ENCODE data around the gene MRPS27.

The MRPS27 gene
- total RNA-seq: 74.4 to 121 reads per million in 2 experiments

DNA sequence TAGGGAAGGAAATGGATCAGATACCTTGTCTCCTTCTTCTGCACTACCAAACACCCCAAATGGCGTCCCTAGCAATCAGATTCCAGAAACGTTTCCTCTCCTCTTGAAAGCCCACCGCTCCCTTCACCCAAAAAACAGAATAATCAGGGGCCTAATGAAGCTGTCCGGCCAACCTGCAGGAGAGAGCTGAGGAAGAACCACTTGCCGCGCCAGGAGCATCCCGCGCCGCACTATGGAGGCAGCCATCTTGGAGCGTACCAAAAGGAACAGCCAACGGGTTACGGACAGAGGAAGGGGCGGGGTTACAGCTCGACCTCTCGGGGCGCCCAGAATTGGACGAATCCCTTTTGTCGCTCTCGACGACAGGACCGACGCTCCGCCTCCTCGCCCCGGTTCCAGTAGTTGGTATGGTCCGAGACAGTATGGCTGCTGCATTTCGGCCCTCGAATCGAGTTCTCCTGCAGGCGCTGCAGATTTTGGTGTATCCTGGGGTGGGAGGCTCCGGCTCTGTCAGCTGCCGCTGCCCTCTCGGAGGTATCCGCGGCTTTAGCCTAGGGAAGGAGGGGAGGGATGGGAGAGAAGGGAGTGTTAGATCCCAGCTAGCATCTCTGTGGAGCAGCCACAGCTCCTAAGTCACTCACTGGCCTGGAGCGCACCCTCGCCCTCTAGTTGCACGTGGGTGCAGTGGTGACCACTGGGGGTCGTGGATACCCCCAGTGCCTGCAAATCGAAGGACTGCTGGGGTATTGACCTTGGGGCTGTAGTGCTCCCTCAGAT, at the start of gene MRPS27, which contains the start of gene PTCD2:
Gene MRPS27 (minus strand): TSS at position 265 of the 777 bp plus-strand sequence. CDS start 19 bp downstream, at position 246.
Gene PTCD2 (plus strand): TSS at position 398 of the 777 bp plus-strand sequence. CDS start 10 bp downstream, at position 408.
- DNase-seq (ENCODE audit: low read depth): peak; percentile 92

DNA sequence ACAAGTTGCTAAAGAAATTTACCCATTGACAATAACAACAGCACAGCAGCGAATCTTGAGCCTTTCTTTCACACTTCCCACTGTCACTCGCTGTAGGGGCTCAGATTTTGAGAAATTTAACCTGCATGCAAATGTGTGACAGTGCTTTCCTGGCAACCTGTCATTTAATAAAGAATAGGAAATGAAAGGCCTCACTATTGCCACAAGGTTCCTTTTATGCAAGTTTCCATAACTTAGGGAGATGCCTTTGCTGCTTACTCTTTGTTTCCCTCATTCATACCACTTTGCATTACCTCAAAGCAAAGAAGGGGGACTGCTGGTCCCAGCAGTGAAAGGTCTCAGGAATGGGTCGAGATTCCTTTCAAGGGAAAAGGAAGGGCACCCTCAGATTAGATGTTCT, 49.7 kb upstream of the MRPS27 start:
- DNase-seq (ENCODE audit: low read depth): no peak

DNA sequence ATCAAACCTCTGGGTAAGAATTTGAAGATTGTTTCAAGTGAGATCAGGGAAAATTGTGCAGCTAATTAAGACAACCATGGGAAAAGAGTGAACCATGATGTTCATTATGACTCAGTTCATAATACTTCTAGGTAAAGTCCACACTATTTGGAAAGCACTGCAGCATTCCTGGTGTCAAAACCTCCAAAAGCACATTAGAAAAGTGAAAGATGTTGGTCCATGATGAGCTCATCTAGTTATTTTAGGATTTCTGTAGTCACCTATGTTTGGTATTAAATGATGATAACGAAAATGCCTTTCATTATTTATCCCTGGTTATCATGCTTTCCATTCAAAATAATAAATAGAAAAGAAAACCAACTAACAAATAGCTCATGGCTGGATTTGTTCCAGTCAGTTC, 49.3 kb upstream of the MRPS27 start:
- no peak for DNase-seq (ENCODE audit: low read depth)

DNA sequence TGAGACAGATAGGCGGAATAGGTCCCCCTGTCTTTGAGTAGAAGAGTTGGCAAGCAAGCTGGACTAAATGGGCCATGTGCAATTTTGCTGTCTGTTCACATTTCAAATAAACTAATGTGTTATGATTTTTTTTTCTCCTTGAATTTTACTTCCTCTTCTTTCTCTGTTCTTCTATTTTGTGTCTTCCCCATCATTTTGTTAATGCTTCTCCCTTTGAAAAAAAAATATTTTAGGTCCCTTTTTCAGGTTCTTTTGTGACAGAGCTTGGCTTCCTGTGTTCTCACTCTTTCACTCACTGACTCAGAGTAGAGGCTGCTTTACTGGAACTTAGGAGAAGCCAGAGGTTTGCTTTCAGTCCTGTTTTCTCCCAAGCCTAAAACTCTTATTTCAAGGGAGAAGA, 48.2 kb upstream of the MRPS27 start:
- DNase-seq (ENCODE audit: low read depth): no peak

DNA sequence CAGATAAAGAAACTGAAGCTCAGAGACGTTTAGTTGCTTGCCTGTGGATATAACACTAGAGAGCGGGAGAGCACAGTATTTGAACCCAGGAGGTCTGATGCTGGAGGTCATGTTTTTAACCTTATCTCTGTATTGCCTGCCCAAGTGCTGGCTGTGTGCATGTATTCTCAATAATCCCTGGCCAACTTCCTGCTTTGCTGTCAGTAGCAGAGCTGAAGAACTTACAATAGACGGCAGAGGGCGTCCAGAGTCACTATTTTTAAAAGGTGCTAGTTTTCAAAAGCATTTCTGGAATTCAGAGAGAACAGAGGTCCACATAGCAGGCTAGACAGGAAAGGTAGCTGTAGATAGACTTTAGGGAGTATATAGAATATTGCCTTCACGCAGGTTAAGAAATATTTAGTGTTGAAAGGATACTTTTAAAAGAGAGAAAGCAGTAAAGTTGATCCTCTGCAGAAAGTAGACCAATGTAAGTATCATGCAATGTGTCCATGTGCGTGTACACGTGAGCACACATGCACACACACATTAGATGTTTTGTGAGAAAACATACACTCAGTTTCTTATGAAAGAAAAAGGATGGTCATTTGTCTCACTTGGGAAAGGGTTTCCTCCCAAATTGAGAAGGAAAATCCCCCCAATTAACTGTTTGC, 46.4 kb upstream of the MRPS27 start:
- no peak for DNase-seq (ENCODE audit: low read depth)

DNA sequence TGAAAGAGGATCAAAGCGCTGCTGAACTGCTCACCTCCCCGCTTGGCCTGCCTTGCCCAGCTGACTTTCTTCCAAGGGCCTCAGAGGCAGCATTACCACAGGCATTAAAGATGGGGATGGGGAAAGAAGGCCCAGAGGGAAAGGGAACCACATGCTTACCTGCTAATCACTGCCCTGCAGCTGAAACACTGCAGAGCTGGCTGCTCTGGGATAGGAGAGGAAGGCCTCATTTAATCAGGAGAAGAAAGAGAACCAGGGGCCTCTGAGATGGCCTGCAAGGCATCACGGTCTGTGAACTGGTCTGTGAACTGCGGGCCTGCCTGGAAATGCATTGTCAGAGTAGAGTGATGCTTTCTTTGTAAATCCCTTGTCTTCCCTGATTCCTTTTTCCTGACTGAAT, 44.9 kb upstream of the MRPS27 start:
- DNase-seq (ENCODE audit: low read depth): no peak

DNA sequence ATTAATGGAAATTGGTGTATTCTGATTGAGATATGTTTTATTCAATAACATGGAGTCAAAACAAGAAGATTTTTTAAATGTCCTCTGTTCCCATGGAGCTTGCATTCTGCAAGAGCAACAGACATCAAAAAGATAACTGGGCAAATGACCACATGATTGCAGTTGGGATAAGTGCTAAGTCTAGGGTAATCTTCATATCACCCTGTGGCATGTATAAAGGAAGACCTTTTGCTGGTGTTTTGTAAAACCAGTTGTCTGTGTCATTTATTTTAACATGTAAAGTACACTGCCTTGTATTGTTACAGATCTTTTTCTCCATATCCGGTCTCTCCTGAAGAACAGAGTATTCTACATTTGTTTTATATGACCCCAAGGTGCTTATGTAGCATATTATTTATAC, 44.1 kb upstream of the MRPS27 start:
- DNase-seq (ENCODE audit: low read depth): no peak

DNA sequence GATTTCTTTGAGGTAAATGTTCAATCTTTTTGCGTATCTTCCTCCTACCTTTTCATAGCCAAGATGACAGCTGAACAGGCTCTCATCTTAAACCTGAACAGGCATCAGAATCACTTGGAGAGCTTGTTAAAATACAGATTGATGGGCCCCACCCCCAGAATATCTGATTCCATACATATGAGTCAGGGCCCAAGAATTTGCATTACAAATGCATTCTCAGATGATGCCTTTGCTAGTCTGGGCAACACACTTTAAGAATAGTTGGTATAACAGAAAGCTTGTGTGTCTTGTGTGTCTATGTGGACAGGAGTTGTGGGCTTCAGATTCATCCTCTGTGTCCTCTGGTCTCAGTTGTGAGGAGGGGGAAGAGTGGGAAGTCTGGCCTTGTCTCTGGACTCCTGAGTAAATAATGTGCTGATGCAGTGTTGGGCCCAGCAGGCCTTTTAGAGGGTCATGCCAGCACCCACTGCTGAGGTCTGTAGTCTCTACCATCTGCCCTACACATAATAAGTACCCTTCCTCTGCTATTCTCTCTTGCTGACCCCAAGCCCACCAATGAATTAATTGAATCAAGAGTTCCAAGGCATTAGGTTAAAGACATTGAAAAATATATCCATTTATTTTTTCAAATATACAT, 43.2 kb upstream of the MRPS27 start:
- no peak for DNase-seq (ENCODE audit: low read depth)

DNA sequence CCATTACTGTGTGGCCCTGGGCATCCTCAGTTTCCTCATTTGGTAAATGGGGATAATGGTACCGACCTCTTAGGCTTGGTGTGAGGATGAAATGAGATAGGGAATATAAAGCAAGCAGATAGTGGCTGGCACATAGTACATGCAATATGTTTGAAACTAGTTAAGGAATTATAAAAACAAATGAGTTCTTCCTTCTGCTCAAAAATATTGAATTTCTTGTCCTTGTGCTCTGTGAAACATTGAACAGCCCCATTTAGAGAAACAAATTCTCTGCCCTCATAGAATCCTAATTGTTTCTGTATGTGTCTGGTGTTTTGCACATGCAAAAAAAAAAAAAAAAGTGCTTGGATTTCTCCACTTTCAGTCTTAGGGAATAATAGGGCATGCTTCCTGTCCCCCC, 39.8 kb upstream of the MRPS27 start:
- DNase-seq (ENCODE audit: low read depth): no peak

DNA sequence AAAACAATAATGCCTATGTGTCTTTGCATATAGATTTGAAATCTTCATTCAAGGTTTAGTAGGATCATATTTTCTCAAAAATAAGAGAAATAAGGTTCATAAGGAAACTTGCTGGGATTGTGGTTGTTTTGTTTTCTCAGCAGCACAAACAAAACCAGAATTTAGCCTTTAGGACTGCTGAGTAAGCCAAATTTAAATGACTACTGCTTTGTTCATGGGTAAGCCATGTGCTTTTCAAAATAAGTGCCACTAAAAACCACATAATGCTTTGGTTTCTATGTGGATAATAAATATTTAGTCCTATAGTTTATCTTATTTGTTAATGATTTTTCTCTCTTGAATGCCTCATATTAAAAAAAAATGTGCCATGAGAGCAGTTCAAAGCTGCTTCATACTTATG, 38.9 kb upstream of the MRPS27 start:
- no peak for DNase-seq (ENCODE audit: low read depth)

DNA sequence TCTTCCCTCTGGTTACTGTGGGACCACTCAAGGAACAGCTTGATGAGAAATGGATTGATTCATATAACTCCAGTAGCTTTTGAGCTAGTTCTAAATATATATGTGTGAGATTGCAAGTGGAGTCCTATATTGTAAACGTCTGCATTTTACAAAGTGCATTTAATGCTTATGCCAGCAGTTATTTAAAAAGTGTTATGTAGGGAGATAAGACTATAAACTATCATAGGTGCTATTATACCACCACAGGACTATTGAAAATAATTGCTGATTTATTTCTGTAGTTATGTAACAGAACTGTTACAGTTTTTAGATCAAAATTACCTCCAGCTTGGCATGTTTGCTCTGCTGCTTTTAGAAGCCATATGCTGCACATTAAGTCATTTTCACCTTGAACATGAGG, 36.3 kb upstream of the MRPS27 start:
- DNase-seq (ENCODE audit: low read depth): no peak

DNA sequence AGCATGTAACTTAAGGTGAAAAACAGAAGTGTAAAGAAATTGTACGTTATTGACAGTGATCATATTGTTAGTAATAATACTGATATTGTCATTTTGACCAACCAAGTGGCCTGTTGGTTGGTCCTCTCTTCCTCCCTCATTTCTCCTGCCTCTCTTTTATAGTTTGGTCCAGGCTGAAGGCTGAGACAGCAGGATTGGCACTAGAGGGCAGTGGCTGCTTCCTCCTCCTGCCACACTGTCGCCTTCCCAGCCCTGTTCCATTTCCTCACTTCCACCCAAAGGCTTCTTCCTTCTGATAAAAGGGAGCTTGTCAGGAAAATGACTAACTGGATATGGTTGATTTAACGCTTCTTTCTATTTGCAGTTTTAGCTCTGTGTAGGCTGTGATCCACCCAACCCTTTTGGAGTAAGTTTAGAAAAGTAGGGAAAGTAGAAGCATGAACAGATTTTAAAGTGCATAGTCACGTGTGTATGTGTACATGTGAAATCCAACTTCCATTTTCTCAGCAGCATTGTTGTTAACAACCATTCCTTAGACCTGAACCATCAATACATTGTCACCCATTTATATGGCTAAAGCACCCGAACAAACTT, 35.8 kb upstream of the MRPS27 start:
- DNase-seq (ENCODE audit: low read depth): no peak

DNA sequence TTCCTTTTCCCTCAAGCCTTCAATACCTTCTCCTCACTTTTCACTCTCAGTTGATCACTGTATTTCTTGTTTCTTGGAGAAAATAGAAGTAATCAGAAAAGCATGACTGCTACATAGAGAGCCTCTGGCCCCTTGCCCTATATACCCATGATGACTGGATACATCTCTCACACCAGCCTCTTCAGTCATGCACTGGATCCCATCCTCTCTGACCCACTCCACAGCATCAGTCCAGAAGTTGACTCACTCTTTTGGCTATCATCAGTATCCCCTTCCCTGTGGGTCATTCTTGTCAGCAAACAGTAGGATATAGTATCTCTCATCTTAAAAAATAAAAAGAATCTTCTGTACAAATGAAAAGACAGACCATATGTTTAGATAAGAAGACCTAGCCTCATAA, 33.0 kb upstream of the MRPS27 start:
- no peak for DNase-seq (ENCODE audit: low read depth)

DNA sequence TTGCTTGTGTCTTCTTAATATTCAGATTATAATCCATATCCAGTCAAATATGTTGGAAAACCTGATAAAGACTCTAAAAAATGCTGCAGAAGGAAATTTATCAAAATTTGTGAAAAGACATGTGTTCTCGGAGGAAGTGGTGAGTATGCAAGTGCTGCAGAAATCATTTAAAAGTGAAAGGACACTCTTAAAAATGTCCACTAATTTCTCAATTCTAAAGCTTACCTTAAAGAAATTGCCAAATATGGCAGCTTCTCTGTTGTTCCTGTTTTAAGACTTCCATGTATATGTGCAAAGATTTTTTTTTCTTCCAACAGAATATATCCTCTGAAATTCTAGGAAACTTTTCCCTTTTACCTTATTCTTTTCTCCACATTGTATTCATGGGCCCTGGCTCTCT, 32.6 kb upstream of the MRPS27 start:
- no peak for DNase-seq (ENCODE audit: low read depth)

DNA sequence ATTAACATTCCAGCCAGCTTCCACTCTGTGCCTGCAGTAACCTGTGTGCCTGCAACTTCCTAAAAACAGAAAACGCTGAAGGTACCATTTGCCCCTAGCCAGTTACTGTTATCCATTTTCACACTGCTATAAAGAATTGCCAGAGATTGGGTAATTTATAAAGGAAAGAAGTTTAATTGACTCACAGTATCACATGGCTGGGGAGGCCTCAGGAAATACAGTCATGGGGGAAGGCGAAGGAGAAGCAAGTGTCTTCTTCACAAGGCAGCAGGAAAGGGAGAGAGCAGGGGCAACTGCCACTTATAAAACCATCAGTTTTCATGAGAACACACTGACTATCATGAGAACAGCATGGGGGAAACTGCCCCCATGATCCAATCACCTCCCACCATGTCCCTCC, 31.3 kb upstream of the MRPS27 start:
- no peak for DNase-seq (ENCODE audit: low read depth)

DNA sequence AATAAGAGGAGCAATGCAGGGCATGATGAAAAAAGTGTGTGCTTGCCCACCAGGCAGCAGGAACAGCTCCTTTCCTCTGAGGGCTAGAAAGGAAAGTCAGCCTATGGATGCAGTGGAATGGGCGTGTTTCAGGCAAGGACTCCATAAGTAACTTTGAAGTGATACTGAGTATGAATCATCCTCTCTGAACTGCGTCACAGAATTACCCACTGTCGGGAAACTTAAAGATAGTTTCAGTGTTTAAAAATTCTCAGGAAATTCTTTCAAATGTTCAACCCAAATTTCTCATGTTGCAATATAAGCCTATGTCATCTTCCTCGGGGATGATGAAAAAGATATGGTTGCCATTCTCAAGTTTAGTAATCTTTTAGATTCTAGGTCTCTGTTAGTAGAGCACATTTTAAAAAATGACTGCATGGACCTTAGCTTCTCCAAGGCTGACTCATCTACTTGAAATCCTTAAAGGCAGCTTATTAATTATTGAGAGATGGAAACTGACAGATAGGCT, 27.8 kb upstream of the MRPS27 start:
- DNase-seq (ENCODE audit: low read depth): no peak

DNA sequence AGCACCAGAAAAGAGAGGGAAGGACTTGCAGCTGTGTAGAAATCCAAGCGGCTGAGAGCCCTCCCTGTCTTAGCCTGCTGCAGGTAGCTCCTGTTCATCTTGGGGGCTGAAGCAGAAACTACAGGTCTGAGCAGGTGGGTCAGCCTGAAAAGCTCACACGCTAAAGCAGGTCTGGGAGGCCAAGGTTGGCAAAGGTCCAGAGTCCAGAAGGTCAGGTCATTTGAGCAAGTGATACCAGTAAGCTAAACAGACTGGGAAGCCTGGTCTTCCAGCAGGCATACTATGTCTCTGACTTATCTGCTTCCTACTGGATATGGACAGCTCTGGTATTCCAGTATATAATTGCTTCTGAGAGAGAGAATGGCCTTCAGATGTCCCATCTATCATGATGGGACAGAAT, 26.4 kb upstream of the MRPS27 start:
- no peak for DNase-seq (ENCODE audit: low read depth)

DNA sequence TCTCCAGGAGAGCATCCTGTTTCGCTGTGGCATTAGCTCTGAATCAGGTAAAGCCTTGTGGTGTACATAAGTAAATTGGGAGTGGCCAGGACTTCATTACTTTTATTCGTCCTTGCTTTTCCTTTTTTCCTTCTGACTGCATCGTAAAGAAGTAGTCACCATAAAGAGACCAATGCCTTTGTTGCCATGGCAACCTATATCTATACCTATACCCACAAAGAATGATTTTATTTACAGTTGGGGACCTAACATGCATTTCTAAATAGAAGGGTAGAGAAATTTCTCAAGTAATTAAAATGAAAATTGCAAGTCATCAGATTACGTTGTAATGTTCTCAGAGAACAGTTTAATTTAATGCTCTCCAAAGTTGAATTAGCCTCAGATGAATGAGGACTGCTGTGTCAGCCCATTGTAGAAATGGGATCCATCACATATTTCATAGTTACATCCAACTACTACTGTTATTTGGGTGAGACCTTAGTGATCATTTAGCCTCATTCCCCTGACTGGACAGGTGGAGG, 18.7 kb upstream of the MRPS27 start:
- no peak for DNase-seq (ENCODE audit: low read depth)

DNA sequence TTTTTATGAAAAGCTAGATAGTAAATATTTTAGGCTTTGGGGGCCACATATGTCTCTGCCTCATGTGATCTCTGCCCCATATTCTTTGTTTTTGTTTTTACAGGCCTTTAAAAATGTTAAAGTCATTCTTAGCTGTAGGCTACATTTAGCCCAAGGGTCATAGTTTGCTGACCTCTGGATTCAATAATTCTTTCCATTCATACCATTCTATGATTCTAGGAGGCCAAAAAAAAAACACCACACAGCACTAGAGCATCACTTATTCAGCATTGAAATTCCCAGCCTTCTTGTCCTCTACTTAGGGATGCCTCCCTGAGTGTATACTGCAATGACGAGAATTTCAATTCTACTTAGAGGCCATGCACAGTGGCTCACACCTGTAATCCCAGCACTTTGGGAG, 17.1 kb upstream of the MRPS27 start:
- no peak for DNase-seq (ENCODE audit: low read depth)

DNA sequence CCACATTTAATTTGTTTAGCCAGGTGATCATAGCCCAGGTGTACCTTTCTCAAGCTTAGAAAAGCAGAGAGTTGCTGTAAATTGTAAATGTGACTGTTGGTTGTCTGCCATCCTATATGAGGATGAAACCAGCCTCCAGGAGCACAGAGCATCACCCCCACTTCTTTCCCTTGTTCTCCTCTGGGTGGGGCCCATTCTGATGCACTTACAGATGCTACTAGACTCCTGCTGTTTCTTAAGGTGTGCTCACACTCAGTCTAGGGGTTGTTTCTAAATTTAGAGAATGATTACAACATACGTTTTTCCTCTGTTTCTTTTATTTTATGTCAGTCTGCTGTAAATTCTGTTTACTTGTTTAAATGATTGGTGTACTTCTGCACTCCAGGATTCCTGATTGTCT, 10.7 kb upstream of the MRPS27 start:
- DNase-seq (ENCODE audit: low read depth): no peak

DNA sequence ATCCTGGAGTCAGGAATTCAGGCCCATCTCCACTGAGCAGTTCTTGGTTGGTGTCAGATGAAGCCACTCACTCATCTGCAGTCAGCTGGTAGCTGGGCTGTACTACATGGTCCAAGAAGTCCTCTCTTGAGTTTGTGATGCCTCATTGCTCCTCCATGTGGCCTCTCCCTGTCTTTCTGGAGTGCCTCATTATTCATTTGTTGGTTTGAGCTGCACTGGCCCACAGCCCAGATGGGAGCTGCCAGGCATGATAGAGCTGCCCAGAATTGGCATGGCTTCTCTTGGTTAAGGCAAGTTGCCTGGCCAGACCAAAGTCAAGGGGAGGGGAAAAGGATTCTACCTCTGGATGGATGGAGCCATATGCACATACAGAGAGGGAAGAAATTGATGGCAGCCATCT, 8.1 kb upstream of the MRPS27 start:
- DNase-seq (ENCODE audit: low read depth): no peak

DNA sequence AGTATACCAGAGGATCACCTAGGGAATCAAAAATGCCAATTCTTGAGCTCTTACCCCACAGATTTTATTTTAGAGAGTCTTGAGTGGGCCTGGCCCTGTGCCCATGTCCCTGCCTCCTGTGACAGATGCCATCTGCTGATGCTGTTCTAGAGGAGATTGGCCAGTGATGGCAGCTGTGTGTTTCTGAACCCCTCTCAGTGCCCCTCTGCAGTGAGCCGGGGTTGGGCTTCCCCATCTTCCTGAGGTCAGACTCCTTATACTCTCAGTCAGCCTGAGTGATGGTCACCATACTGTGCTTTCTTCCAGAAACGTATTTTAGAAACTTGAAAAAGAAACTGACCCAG, 6.2 kb upstream of the MRPS27 start:
- no peak for DNase-seq (ENCODE audit: low read depth)

Data from T follicular helper cell (primary cell).